Heart left ventricle (tissue), 16 donors: ENCODE measurements around the gene GSDME. TPM values are rescaled to one million over a fixed set of nuclear protein-coding genes. Genes with fewer than 3 reads are reported as not detected.
A peak's percentile ranks its signal among the peaks of the same experiment; 100 is the strongest.

Experiments
- ATAC-seq, 4 donors: fragments of 200-7000 bp; cut with Tn5 transposase; one replicate each; pipeline ENCODE4 v1.9.1; 2020 to 2022; ENCODE audit warnings: moderate library complexity in 4 of 4, mild to moderate bottlenecking in 3 of 4, moderate number of reproducible peaks in 1 of 4
- DNase-seq, 5 donors: peaks; one replicate each; pipeline ENCODE4 v3.0.0-alpha.2; 2020
- H3K27ac ChIP-seq, 12 donors: fragments of 200-600 bp; sonication (generic) in 4 of 12; one replicate each; pipeline versions ENCODE4 v1.5.0 to v1.8.0; 2016 to 2022; ENCODE audit warnings: mild to moderate bottlenecking in 2 of 12
- H3K27me3 ChIP-seq, 9 donors: fragments of 200-600 bp; sonication (generic) in 2 of 9; one replicate each; pipeline versions ENCODE4 v1.5.1 to v1.8.0; 2016 to 2022; ENCODE audit warnings: mild to moderate bottlenecking in 3 of 9
- H3K36me3 ChIP-seq, 9 donors: fragments of 200-600 bp; sonication (generic) in 2 of 9; one replicate each; pipeline versions ENCODE4 v1.5.0 to v1.8.0; 2018 to 2022; ENCODE audit warnings: mild to moderate bottlenecking in 2 of 9
- H3K4me1 ChIP-seq, 12 donors: fragments of 200-600 bp; sonication (generic) in 4 of 12; one replicate each; pipeline versions ENCODE4 v1.5.0 to v1.8.0; 2016 to 2022; ENCODE audit warnings: mild to moderate bottlenecking in 3 of 12
- H3K4me3 ChIP-seq, 12 donors: fragments of 200-600 bp; sonication (generic) in 4 of 12; one replicate each; pipeline versions ENCODE4 v1.5.0 to v1.8.0; 2017 to 2022; ENCODE audit warnings: mild to moderate bottlenecking in 9 of 12, moderate library complexity in 4 of 12
- H3K9me3 ChIP-seq, 12 donors: fragments of 200-600 bp; sonication (generic) in 4 of 12; one replicate each; pipeline versions ENCODE4 v1.5.0 to v1.8.0; 2016 to 2022; ENCODE audit warnings: mild to moderate bottlenecking in 1 of 12
- POLR2A ChIP-seq, 2 donors: fragments of 450-650 bp; IDR thresholded peaks; one replicate each; pipeline ENCODE4 v1.6.1; 2017; ENCODE audit warnings: antibody characterized with exemption in 2 of 2, mild to moderate bottlenecking in 2 of 2, moderate library complexity in 2 of 2
- WGBS, 4 donors: extraction: QIAGEN DNeasy Blood & Tissue Kit in 2 of 4; methylation state at CpG; one replicate each; pipeline versions ENCODE4 v1.1.5 to v1.1.7; 2013 to 2018; 5-methylcytosine and 5-hydroxymethylcytosine counted together
- intact Hi-C, 10 donors: fragments of 100-400 bp; cut with DNase I; formaldehyde crosslinking; loops; one replicate each; pipeline versions ENCODE4 v1.11.1 to v1.14.2; 2022
- polyA plus RNA-seq, 2 donors: library from polyadenylated mRNA; stranded (reverse); fragments of 200-250 nt; gene quantifications; one replicate each; pipeline ENCODE4 v1.2.3, GENCODE V29; 2013
- total RNA-seq, 9 donors: library from RNA; depleted of rRNA in 2 of 9; stranded (reverse); fragments of >200 nt in 2 of 9; fragmentation: NEBNext Ultra II Directional in 3 of 9; extraction: Animal tissue kit (Norgen Biotek cat#: 25700) in 3 of 9; gene quantifications; one replicate each; pipeline versions ENCODE4 v1.1.0 to v1.2.4, GENCODE V29; 2016 to 2023
- TF ChIP-seq, protein P1 (sequence below), 12 donors: fragments of 200-600 bp; sonication (generic) in 4 of 12; IDR thresholded peaks; one replicate each; pipeline versions ENCODE4 v1.5.0 to v1.8.0; 2018 to 2022; ENCODE audit warnings: antibody characterized with exemption in 12 of 12, mild to moderate bottlenecking in 5 of 12
- donor health status: ischemic (EF 13 %, LVEDD 7.1; RV severe dilation, severe dysfunction).
- donor health status: healthy with polysubstance abuse.
- donor health status: DM: no; HTN: yes; CAD: no.
- donor health status: DM: no; HTN: no; CAD: no.
- donor health status: ischemic (EF 25% LVEDD 6.9; RV normal size, moderate dysfunction).
- donor health status: ischemic (EF 25% LVEDD 5.7; RV mildly dilated, moderate dysfunction).
- donor health status: healthy.
- donor health status: DM: yes; HTN: yes; CAD: no.
- donor health status: ischemic (EF 35%, LVEDD 5.7; RV mildly dilated, moderate dysfunction).
- donor health status: nonischemic (EF 11% LVEDD 7.7; RV severe dilation, severe dysfunction).
- donor health status: DM: yes; HTN: yes; CAD: no.
- donor health status: PGD.
- donor health status: ischemic (EF 29% LVEDD 5.4; RV normal size, mild dysfunction).
- donor health status: nonischemic (EF 23%, LVEDD 6.1; RV moderate dilation, normal function).

Gene GSDME
- total and polyA plus RNA-seq, 11 donors, result 2.6 to 17.4 (median 4.9) TPM

DNA sequence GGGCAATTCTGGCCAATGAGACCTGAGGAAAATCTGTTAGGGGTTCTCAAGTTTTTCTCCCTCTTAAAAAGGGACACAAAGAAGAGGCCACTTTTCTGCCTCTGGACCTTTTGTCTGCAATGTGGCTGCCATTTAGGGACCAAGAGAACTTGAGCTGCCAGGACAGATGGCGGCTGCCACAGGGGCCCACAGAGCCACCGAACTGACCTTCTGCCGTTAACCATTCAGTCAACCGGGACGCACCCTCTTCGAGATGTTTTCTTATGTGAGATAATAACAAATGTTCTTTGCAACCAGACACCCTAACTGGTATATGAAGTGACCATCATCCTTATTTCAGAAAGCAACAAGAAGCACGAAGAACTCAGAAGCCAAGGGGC is 29.2 kb downstream of the GSDME start:
- no peak for ATAC-seq
- TF ChIP-seq, protein P1, sequence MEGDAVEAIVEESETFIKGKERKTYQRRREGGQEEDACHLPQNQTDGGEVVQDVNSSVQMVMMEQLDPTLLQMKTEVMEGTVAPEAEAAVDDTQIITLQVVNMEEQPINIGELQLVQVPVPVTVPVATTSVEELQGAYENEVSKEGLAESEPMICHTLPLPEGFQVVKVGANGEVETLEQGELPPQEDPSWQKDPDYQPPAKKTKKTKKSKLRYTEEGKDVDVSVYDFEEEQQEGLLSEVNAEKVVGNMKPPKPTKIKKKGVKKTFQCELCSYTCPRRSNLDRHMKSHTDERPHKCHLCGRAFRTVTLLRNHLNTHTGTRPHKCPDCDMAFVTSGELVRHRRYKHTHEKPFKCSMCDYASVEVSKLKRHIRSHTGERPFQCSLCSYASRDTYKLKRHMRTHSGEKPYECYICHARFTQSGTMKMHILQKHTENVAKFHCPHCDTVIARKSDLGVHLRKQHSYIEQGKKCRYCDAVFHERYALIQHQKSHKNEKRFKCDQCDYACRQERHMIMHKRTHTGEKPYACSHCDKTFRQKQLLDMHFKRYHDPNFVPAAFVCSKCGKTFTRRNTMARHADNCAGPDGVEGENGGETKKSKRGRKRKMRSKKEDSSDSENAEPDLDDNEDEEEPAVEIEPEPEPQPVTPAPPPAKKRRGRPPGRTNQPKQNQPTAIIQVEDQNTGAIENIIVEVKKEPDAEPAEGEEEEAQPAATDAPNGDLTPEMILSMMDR (IDR thresholded peaks at IDR 0.05), result no peak
- no peak for TF ChIP-seq POLR2A (IDR thresholded peaks at IDR 0.05)
- intact Hi-C loops, result no loop called here
- H3K27me3 ChIP-seq, result no peaks in the 10 kb centered on the region
- 92 to 97% (median 94%) methylated on average over 7 of the region's 7 CpGs for WGBS, 4 donors
- H3K4me3 ChIP-seq, result no peak overlapping the region
- DNase-seq, result no peak
- no peaks in the 10 kb centered on the region for H3K9me3 ChIP-seq
- no peaks in the 10 kb centered on the region for H3K36me3 ChIP-seq
- peak overlapping the region in 2 of 12 donors; percentile 13 to 26 for H3K27ac ChIP-seq
- H3K4me1 ChIP-seq, result peaks cover 0 to 19% (median 9%) of the 10 kb centered on the region in 12 donors

DNA sequence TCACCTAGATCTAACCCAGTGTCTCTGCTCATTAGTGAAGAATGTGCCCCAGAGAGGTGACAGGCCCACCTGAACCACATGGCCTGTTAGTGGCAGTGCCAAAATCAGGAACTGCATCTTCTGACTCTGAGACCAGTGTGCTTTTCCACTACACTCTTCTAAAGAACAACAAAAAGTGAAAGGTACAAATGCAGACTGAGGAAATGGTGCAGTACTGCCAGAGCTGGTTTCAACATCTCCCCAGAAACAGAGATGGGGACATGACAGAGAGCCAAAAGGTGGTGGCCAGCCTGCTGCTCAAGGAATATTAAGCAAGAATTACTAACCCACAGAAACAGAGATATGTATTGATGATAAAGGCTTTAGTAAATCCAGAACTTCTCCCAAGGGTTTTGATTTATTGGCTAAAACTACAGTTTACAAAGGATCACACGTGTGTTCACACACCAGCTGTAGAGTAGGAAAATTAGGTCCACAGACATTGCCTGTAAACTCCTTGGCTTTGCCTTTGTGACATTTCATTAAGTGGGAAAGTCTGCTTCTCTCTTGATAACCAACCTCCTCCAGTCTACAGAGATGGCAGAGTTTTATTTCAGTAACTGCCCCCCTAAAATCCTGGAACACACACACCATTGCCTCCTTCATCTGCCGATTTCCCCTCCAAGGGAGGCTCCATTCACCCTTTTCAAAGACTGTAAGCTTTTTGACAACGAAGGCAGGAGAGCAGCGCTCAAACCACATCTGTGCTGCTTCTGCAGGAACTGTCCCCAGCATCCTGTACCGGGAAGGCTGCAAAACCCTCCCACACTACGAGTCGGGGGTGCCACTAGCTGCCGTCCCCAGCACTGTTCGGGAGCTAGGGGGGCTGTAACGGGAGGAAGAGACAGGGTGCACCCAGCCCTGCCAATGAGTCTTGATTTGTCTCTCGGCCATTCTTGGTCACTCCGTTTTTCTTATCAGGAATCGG is 29.8 kb downstream of the GSDME start:
- WGBS, 4 donors, result 70 to 81% (median 78%) methylated on average over 13 of the region's 13 CpGs
- intact Hi-C loops, result no loop called here
- peak in 2 of 4 donors; percentile 48 to 60 for ATAC-seq

DNA sequence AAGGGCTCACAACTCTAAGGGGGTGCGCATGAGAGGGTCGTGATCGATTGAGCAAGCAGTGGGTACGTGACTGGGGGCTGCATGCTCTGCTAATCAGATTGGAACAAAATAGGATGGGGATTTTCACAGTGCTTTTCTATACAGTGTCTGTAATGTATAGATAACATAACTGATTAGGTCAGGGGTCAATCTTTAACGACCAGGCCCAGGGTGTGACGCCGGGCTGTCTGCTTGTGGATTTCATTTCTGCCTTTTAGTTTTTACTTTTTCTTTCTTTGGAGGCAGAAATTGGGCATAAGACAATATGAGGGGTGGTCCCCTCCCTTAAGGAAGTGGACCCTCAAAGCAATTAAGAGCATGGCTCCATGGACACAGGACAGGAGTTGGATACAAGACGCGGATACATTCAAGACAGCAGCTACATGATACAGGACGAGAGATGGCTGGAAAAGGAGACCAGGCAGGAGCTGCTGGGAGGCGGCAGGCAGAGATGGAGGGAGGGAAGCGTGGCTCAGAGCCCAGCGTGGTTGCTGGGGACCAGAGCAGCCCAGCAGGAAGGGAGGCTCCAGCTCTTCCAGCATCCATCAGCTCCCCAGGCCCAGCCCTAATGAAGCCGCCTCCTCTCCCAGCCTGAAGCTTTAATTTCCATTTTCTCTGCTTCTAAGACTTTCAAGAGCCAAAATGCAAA is 31.6 kb downstream of the GSDME start:
- peak in 2 of 4 donors; percentile 37 to 47 for ATAC-seq
- intact Hi-C loops, result no loop called here
- H3K4me3 ChIP-seq, result no peak overlapping the region
- no peak overlapping the region for H3K27ac ChIP-seq
- TF ChIP-seq POLR2A (IDR thresholded peaks at IDR 0.05), result no peak
- TF ChIP-seq, protein P1 (IDR thresholded peaks at IDR 0.05), result no peak
- peaks cover 0 to 17% (median 8%) of the 10 kb centered on the region in 12 donors for H3K4me1 ChIP-seq
- no peaks in the 10 kb centered on the region for H3K27me3 ChIP-seq
- no peaks in the 10 kb centered on the region for H3K36me3 ChIP-seq
- peak in 1 of 5 donors; percentile 52 for DNase-seq
- WGBS, 4 donors, result 77 to 85% (median 83%) methylated on average over 14 of the region's 14 CpGs
- H3K9me3 ChIP-seq, result no peaks in the 10 kb centered on the region

More for the DNA sequence above, 29.8 kb downstream of the GSDME start:
- peak overlapping the region in 3 of 12 donors; percentile 13 to 44 (median 30) for H3K27ac ChIP-seq
- H3K36me3 ChIP-seq, result no peaks in the 10 kb centered on the region
- DNase-seq, result no peak
- peaks cover 0 to 17% (median 8%) of the 10 kb centered on the region in 12 donors for H3K4me1 ChIP-seq
- no peaks in the 10 kb centered on the region for H3K9me3 ChIP-seq
- no peaks in the 10 kb centered on the region for H3K27me3 ChIP-seq
- H3K4me3 ChIP-seq, result no peak overlapping the region
- TF ChIP-seq, protein P1 (IDR thresholded peaks at IDR 0.05), result no peak
- no peak for TF ChIP-seq POLR2A (IDR thresholded peaks at IDR 0.05)
